Stimulated activated CD8-positive, alpha-beta memory T cell treated with anti-CD3 and anti-CD28 coated beads, Interleukin-7, amount 100 ng/mL, for 4 hours (primary cell): Measurements from ENCODE around the gene DLEC1.
"Not testable (repeated sequence)": the region's sequence is repeated elsewhere in the genome, so short reads cannot be mapped to it uniquely, and the experiment has no call there.

Experiments used
- DNase-seq, 2 donors: peaks; one replicate each; pipeline ENCODE4 v3.0.0-alpha.2; 2020; ENCODE audit warnings: low read depth in 2 of 2

Gene DLEC1

DNA sequence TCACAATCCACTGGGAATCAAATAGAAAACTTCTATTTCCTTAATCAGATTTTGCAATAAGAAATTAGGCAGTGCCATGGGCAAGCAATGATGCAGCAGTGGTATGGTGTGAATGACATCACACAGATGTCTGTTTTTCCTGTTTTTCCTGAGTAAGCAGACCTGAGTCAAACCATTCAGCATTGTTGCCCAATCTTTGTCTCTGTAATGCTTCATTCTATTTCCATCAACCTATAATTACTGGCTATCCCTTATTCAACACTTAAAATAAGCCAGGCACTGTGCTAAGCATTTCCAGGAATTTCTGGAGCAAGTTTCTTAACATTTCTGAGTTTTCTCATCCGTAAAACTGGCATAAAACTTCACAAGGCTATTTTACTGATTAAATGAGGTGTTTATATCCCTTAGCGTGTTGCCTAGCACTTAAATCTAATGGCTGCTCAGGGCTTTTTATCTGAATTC is 115.1 kb downstream of the DLEC1 start:
- no peak for DNase-seq

DNA sequence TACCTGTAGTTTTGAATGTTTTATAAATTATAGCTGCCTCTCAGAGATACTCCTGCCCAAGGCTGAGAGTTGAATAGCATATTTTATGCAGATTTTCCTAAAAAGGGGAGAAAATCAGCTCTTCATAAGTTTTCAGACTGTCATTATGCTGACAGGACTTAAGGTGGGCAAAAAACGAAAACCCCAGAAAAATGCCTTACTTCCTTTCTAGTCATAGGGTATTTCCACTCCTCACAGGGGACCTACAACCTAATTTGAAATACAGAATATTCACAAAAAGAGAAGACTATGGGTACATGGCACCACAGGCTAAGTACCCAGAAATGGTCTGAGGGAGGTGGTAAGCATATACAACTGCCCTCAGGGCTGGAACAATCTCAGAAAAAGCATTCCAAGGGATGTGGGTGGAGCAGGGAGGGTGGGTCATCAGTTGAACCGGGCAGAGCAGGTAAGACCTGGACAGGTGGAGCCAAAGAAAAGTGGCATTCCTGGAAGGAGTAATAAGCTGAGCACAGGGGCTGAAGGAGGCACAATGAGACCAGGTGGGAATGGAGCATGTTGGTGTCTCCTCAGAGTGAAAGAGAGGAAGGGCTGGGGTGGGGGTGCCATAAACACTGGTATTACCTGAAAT is 115.7 kb downstream of the DLEC1 start:
- DNase-seq = no peak

DNA sequence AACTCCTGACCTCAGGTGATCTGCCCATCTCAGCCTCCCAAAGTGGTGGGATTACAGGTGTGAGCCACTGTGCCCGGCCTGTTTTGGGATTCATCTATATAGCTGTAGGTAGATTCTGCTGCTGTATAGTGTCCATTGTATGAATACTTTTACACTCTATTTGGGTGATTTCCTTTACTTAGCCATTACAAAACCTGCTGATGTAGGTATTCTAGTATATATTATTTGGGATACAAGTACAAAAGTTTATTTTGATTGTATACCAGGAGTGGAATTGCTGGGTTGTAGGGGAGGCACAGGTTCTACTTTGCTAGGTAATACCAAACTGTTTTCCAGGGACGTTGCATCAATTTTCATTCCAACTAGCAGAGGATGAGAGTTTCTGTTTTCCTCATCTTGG is 116.8 kb downstream of the DLEC1 start:
- DNase-seq = no peak

DNA sequence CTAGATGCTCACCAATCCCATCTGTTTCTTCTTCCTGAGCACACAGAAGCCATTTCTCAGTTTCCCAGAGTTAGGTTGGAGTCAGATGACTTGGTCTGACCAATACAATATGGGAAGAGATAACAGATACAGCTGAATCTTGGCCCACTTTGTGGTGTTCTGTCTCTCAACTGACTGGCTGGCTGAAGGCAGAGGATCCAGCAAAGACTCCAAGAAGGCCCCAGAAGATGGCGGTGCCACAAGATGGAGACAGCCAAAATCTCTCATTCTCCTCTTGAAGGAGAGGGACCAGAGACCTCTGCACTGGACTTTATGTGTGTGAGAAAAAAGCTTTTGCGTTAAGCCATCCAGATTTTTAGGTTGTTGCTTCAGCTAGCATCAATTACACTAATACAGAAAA is 118.1 kb downstream of the DLEC1 start:
- DNase-seq = no peak

DNA sequence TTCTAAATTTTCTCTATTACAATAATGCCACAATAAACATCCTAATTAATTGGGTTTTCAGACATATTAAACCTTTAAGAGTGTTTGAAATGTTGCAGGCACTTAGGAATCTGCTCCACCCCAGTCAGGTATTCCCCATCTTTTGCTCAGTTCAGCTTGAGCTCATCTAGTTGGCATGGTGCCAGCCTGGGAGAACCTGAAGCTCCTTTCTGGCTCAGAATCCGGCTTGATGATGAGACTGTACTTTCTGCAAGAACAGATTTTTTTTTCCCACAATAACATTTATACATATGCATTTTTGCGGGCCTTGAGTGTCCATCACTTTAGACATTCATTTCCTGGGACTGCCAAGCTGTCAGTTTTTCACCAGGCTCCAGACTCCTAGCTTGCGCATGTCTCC is 118.6 kb downstream of the DLEC1 start:
- no peak for DNase-seq

DNA sequence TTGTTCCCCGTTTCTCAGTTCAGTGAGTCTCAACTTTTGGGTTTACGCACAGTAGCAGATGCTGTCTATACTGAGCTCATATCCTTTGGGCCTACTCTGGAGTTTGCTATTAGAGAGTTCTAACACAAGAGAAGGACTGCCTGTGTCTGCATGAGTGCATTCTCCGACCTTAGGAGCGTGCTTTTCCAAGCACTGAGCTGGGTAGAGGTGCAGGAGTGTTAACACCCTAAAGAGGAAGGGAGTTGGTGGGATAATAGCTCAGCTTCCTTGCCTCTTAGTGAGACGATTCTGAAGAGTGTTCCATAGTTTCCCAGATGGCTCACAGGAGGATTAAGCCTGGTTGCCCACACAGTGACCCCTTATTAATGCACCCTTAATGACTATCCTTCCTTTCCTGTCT is 119.5 kb downstream of the DLEC1 start:
- DNase-seq = no peak

DNA sequence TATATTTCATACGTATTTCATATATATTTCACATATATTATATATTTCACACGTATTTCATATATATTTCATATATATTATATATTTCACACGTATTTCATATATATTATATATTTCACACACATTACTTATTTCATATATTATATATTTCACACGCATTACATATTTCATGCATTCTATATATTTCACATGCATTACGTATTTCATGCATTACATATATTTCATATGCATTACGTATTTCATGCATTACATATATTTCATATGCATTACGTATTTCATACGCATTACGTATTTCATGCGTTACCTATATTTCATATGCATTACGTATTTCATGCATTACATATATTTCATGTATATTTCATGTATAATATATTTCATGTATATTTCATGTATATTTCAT is 121.7 kb downstream of the DLEC1 start:
- DNase-seq = not testable (repeated sequence)

DNA sequence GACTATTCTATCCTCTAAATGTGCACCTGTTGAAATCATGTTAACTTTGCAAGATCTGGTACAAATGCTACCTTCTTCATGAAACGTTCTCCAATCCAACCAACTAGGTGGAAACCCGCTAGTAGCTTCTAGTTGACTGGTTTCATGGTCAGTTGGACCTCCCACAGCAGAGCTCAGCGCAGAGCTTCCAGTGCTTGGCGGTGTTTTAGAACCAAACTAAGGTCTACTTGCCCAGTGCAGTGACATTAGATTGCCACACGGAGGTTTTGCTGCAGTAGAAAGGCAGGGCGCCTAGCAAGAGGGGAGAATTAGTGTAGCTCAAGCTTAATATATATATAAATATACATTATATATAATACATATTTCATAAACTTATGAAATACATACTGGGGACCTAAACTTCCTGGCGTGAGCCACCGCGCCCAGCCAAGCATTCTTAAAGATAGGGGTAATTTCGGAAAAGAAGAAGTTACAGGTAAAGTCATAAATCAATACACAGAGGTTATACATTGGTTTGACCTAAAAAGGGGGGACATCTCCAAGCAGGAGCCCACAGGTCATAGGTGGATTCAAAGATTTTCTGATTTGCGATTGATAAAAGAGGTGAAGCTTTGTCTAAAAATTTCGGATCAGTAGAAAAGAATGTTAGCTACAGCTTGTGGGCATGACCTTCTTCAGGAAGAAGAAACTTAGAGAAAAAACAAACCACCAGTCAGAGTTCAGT is 124.3 kb downstream of the DLEC1 start:
- no peak for DNase-seq

DNA sequence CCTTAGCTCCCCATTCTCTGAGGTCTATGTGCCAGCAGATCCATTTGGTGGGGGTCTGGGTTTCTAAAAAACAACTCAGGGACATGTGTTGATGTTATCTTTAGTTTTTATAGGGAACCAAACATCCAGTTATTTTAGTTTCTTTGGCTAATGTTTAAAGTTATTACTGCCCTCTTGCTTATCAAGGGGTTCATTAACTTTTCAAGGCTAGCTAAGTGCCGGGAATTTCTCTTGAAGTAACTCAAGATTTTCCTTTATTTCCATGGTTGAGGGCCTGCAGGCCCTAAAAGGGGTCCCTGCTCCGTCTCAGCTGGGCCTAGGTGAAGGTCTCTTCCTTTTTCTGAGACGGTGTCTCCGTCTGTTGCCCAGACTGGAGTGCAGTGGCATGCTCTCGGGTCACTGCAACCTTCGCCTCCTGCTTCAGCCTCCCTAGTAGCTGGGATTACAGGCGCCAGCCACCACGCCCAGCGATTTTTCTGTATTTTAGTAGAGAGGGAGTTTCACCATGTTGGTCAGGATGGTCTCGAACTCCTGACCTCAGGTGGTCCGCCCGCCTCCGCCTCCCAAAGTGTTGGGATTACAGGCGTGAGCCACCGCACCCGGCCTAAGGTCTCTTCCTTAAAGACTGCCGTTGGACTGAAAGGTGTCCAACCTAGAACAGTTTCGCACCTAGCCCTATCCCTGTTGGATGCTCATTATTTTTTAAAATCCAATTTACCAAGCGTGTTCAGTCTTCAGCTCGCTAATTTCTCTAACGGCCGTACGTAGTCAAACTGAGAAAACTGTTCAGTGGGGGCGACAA is 125.0 kb downstream of the DLEC1 start:
- no peak for DNase-seq

DNA sequence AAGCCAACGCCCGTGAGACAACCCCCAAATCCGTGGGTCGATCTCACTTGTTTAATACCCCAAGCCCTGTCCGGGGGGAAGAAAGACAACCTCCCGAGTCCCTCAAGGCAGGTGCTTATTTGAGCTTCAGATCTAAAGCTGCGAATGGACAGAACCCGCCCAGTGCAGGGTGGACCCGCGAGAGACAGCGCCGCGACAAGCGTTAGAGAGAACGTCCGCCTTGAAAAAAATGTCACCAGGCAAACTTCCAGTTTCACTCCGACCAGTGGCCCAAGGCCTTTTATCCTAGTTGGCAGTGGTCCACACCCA is 125.6 kb downstream of the DLEC1 start:
- no peak for DNase-seq

DNA sequence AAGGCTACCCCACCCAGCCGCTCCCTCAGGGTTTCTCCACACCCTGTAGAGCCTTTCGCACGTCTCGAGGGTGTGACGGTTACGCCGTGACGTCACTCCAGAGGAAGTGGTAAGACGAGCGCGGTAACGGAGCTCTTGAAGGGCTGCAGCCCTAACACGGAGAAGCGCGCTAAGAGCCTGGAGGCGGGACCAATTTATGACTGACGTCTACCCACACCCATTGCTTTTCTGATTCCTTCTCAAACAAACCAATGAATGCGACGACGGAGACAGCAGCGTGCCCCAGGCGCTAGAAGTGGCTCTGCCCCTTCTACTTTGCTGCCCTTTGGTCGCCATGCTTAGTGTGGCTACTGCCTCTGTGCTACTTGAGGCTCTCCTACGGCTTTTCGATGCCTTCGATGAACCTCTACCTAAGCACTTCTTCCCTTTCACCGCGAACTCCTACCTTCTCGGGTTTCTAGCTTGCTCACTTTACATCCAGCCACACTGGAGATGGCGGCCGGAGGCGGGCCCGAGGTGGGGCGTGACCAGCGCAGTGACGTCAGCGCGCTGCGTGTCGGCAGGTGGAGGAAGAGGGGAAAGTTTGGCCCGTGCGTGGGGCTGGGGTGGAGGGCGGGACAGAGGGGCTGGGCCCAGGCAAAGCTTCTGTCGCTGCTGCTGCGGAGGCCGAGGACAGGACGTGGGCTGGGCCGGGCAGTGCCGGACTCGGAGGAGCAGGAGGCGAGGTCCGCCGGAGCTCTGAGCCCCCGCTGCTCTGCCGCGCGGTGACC is 126.1 kb downstream of the DLEC1 start, which contains the start of gene OXSR1:
OXSR1 (plus strand) TSS at position 586 of the 770 bp plus-strand sequence. CDS start 340 bp downstream, outside the sequence.
- peak; percentile 95 to 98 for DNase-seq

DNA sequence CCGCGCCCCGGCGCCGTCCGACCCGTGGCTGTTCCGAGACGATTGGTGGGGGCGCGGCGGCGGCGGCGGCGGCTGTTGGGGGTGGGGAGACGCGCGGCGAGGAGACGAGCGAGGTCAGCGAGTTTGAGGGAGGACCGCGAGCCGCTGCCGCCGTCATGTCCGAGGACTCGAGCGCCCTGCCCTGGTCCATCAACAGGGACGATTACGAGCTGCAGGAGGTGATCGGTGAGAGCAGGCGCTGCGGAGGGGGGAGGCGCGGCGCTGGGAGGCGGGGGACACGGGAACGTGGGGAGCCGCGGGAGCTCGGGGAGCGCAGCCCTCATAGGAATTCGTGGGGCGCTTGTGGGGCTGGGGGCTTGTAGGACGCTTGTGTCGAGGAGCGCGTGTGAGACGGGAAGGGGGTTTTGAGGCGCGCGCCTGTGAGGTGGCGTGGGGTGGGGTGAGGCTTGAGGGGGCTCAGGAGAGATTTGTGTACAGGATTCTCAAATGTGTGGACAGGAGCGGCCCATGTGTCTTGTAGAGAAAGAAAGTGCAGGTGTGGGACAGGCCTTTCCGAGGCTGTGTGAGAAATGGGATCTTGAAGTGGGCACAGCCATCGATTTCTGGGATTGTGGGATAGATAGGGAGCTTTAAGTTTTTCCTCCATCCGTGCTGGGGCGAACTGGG is 126.8 kb downstream of the DLEC1 start:
- DNase-seq = peak in 1 of 2 donors; percentile 8

DNA sequence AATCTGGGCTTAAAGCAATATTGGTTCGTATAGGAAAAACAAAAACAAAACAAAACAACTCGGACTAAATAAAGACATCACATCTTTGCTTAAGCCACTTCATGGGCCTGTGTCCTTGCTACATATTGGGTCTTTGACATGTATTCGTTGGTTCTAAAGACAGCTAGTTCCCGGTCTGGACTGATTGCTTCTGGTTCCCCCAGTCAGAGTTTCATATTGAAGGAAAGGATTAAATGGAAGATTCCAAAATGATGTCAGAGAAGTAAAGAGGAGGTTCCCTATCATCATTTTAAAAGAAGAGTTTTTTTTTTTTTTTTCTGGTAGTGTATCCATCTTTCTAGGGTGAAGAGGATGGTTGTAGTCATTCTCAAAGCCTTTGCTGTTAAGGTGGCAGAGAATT is 128.6 kb downstream of the DLEC1 start:
- DNase-seq = no peak

DNA sequence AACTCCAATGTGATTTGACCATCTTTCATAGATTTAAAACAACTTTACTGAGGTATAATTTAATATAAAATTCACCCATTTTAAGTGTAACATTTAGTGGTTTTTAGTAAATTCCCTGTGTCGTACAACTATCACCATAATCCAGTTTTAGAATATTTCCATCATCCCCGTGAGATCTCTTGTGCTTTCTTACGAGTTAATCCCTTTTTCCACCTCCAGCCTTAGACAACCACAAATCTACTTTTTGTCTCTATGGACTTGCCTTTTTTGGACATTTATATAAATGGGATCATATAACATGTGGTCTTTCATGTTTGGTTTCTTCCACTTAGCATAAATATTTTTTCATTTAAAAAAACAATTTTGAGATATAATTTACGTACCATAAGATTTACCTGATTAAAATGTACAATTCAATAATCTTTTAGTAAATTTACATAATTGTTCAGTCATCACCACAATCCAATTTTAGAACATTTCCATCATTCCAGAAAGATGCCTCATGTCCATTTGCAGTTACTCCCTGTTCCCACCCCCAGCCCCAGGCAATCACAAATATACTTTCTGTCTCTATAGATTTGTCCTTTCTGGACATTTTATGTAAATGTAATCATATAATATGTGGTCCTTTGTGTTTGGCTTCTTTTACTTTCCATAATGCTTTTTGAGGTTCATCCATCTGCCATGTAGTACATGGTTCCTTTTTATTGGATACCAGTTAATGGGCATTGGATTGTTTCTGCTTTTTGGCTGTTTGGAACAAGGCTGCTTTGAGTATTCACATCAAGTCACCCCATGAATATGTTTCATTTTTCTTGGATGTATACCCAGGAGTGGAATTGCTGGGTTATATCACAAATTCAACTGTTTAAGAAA is 129.4 kb downstream of the DLEC1 start:
- DNase-seq = no peak

DNA sequence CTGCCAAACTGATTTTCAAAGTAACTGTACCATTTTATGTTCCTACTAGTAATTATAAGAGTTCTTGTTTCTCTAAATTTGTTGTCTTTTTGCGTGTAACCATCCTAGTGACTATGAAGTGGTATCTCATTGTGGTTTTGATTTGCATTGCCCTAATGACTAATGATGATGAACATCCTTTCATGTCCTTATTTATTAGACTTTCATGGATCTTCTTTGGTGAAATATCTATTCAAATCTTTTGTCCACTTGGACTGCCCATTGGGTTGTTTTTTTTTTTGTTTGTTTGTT is 130.0 kb downstream of the DLEC1 start:
- no peak for DNase-seq

DNA sequence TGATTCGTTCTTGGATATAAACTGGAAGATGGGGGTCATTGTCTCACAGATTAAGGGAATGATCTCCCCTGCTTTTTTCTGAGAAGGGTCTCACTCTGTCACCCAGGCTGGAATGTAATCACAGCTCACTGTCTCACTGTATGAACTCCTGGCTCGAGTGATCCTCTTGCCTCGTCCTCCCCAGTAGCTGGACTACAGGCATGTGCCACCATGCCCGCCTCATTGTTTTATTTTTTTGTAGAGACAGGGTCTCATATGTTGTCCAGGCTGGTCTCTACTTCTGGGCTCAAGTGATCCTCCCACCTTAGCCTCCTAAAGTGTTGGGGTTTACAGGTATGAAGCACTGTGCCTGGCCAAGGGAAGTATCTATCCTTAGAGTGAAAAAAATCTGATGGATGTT is 131.7 kb downstream of the DLEC1 start:
- no peak for DNase-seq

DNA sequence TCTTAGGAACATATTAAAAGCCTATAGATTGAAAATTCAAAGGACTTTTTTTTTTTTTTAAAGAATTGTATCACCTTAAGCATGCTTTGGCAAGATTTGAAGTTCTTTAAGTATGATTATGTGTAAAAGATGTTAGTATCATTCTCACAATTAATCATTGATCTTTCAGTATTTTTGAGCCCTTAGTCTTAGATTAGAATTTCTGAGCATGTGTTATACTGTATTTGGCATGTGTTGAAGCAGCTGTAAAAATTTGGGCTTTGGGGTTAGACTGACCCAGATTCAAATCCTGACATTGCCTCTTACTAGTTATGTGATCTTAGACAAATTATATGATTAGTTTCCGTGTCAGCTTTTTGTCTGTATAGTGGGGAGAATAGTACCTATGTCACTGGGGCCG is 132.6 kb downstream of the DLEC1 start:
- no peak for DNase-seq
